Mammary epithelial cell (primary cell): ENCODE measurements around the gene ACY1.

ENCODE experiments used
- EZH2 ChIP-seq: IDR thresholded peaks from 2 replicates; pipeline ENCODE4 v1.6.1; 2012; ENCODE audit warnings: low read length, inconsistent platforms, borderline replicate concordance
- TF ChIP-seq, protein P1 (sequence below), 2 donors: IDR thresholded peaks in 1 of 2; conservative IDR thresholded peaks in 1 of 2; 2 replicates each; pipeline ENCODE4 v1.5.1; 2011 to 2012; ENCODE audit warnings: inconsistent platforms in 2 of 2, low read length in 2 of 2, mild to moderate bottlenecking in 2 of 2, control low read depth in 1 of 2, low read depth in 1 of 2; ENCODE audit not compliant: insufficient read depth in 1 of 2; ENCODE audit errors: extremely low read depth in 1 of 2

DNA sequence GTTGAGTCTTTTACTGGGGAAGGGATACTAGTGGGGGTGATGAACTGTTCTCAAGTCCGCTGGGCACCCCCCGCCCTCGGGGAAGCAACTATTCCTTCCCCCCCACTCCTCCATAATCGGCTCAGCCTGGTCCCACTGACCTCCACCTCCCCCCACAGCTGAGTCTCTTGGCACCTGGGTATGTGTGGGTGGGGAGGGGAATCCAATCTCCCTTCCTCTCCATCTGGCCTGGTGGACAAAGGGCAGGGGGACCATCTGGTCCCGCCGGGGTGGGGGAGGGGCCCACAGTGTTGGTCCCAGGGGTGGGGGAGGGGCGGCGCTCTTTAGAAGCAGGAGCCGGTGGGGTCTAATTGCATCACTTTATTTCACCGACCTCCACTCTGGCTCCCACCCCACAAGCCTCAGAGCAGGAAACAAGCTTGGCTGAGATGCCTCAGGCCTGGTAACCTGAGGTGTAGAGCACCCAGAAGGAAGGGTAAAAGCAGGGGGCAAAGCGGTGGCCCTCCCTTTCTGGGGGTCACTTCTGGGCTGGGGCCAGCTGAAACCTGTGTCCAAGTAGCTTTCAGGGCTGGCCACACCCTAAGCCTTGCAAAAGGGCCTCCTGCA, 15.1 kb upstream of the ACY1 start:
- TF ChIP-seq, protein P1, sequence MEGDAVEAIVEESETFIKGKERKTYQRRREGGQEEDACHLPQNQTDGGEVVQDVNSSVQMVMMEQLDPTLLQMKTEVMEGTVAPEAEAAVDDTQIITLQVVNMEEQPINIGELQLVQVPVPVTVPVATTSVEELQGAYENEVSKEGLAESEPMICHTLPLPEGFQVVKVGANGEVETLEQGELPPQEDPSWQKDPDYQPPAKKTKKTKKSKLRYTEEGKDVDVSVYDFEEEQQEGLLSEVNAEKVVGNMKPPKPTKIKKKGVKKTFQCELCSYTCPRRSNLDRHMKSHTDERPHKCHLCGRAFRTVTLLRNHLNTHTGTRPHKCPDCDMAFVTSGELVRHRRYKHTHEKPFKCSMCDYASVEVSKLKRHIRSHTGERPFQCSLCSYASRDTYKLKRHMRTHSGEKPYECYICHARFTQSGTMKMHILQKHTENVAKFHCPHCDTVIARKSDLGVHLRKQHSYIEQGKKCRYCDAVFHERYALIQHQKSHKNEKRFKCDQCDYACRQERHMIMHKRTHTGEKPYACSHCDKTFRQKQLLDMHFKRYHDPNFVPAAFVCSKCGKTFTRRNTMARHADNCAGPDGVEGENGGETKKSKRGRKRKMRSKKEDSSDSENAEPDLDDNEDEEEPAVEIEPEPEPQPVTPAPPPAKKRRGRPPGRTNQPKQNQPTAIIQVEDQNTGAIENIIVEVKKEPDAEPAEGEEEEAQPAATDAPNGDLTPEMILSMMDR (conservative IDR thresholded peaks at IDR 0.05 in 1 of 2, IDR thresholded peaks at IDR 0.05 in 1 of 2; ENCODE audit: extremely low read depth in 1 of 2, insufficient read depth in 1 of 2, low read depth in 1 of 2, low read length in 2 of 2): no peak
- no peak for TF ChIP-seq EZH2
